GM19351 (cell line): Measurements from ENCODE around the gene MCOLN2.
A peak's percentile ranks its signal among the peaks of the same experiment; 100 is the strongest.
"Not testable (repeated sequence)": the region's sequence is repeated elsewhere in the genome, so short reads cannot be mapped to it uniquely, and the experiment has no call there.

Experiments used
- ATAC-seq: cut with Tn5 transposase; IDR thresholded peaks from one replicate; pipeline ENCODE4 v1.9.1; 2021; ENCODE audit warnings: mild to moderate bottlenecking, moderate library complexity; ENCODE audit not compliant: unreplicated experiment

The MCOLN2 gene

DNA sequence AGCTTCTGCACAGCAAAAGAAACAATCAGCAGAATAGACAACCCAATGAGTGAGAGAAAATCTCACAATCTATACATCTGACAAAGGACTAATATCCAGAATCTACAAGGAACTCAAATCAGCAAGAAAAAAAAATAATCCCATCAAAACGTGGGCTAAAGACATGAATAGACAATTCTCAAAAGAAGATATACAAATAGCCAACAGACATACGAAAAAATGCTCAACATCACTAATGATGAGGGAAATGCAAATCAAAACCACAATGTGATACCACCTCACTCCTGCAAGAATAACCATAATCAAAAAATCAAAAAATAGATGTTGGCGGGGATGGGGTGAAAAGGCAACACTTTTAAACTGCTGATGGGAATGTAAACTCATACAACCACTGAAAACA lies 10.4 kb downstream of the MCOLN2 start:
- not testable (repeated sequence) for ATAC-seq

DNA sequence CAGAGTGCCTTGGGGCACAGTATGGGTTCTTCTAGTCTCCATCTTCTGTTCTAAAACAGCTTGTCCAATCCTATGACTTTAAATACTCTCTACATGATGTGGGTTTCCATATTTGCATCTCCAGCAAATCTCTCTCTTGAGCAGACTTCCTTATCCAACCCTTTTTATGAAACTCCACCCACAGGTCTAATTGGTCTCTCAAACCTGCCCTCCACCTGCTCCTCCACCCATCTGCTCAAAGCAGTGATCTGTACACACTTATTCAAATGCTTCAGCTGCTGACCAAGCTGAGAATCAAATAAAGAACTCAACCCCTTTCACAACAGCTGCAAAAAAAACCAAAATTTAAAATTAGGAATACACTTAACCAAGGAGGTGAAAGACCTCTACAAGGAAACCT lies 11.5 kb downstream of the MCOLN2 start:
- ATAC-seq = peak; percentile 43

DNA sequence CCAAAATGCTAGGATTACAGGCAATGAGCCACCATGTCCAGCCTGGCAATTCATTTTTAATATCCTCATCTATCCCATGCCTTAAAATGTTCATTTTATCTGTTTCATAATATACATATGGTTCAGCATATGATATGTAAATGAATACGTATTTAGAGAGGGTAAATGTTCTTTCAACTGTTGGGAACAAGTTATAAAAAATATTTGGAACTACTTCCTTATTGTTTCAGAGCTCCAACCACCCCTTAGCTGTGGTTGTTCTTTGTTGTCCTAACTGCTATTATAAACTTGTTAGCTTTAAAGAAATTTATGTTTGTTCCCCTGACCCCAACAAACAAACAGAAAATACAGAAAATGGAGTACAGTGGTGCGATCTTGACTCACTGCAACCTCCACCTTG lies 14.5 kb downstream of the MCOLN2 start:
- no peak for ATAC-seq

DNA sequence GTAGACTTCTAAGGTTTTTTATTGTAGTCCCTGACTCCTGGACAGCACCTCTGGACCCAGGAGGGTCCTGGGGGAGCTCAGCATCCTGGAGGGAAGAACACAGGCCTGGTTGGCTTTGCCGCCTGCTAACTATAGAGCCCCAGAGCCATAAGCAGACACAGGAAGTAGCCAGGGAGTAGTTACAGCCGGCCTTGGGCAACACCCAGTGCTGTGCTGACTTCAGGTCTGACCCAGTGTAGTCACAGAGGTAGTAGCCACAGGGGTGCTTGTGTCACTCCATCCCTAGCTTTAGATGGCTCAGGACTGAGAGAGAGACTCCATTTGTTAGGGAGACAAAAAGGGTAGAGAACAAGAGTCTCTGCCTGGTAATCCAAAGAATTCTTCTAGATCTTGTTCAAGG lies 21.9 kb downstream of the MCOLN2 start:
- ATAC-seq = peak; percentile 41

DNA sequence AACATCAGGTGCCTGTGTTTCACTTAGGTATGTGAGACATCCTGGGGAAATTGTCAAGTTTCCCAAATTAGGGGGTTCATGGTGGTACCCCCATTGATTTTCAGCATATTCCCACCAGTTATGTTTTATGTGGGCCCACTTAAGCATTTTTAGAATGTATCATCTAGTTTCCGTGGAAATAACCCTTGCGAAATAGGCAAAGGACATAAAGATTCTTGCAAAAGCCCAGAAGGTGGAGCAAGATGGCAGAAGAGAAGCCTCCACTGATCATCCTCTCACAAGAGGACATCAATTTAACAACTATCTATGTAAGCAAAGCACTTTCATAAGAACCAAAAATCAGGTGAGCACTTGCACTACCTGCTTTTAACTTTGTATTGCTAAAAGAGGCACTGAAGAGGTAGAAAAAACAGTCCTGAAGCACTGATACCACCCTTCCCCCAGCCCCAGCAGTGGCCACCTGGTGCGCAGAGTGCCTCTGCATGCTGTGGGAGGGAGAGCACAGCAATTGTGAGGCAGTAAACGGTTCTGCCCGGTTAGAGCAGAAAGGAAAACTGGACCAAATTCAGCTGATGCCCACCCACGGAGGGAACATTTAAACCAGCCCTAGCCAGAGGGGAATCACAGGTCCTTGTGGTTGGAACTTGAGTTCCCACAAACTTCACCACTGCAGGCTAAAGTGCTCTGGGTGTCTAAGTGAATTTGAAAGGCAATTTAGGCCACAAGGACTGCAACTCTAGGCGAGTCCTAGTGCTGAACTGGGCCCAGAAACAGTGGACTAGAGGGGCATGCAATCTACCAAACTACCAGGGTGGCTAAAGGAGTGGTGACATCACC lies 23.2 kb downstream of the MCOLN2 start:
- peak; percentile 50 for ATAC-seq

DNA sequence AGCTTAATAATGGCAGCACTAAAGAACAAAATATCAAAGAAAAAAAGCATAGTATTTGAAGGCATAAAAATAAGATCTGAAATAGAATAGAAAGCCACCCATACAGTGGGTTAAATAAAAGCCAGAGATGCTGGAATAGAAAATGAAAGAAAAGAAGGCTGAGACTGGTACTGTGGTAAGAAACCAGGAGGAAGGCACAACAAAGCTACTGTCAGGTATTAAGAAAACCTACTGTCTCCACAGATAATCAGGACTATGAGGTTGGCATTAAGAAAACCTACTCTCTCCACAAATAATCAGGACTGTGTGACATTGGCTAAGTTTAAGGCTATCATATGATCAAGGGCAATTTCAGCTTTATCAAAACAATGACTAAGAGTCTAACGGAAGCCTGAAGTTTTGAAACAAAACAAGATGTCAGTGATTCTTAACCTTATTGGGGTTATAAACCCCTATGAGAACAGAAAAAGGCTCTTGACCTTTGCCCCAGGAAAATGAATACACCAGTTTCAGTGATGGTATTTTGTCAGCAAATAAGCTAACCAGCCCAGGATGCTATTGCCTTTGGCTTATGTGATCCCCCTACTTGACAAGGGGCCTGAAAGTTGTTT lies 24.4 kb downstream of the MCOLN2 start:
- ATAC-seq = no peak

DNA sequence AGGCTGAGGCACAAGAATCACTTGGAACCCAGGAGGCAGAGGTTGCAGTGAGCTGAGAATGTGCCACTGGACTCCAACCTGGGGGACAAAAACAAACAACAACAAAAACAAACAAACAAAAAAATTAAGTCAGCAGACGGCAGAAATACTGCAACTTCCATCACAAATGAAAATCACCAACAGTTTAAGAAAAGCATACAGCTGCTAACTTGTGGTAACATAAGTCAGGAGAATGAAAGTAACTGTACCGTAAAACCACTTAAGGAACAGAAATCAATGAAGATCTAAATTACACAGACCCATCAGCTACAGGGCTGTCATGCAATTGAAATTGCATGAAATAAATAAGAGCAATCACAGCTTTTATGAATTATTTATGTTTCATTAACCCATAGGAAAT lies 25.0 kb downstream of the MCOLN2 start:
- no peak for ATAC-seq

DNA sequence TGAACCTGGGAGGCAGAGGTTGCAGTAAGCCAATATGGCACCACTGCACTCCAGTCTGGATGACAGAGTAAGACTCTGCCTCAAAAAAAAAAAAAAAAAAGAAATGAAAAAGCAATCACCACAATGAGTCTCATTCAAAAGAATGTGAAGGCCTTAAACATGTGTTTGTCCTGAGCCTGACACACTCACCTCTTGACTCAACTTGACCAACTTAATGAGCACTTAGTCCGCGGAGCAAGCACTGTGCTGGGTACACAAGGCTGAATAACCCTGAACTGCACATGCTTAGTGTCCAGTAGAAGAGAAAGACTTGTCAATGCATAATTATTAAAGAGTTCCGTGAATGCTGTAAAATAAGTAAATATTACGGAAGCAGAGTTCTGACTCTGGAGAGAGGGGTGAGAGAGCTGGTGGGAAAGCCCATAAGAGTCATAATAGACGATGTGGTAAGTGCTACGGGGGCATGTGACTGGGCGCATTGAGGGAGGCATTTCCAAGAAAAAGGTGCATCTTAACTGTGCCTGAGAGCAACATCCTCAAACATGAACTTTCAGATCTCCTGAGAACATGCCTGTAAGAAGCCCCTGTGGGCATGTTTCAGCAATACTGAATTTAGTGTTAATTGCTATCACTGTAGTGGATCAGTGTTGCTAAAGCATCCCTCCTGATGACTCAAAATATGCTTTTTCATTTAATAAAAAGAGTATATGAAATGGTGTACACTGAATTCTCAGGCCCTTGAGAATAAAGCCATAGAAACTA lies 27.2 kb downstream of the MCOLN2 start:
- ATAC-seq = peak; percentile 36

DNA sequence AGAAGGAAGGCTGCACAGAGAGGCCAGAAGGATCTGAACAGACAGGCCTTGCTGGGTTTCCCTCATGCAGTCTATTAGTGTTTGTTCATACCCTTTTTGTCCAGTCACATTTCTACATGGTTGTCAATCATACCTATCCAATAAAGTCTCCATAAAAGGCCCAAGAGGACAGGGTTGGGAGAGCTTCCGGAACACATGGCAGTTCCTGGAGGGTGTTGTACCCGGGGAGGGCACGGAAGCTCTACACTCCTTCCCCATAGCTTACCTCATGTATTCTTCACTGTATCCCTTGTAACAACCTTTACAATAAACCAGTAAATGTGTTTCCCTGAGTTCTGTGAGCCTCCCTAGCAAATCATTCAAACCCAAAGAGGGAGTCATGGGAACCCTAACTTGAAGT lies 28.0 kb downstream of the MCOLN2 start:
- no peak for ATAC-seq

DNA sequence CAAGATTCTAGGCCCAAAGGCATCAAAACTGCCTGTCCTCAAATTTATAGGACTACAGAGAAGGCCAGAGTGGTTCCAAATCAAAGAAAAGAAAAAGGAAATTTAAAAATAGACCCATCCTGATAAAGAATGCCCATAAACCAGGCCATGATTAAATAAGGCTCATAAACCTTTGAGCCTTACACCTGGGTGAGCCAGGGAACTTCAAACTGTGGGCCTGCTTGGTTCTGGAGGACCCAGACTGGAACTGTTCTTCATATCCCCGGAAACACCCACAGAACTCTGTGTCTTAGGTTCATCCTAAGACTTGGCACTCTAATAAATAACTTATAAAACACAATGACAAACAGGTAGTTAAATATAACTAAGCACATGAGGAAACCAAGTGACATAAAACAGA lies 28.8 kb downstream of the MCOLN2 start:
- ATAC-seq = no peak

DNA sequence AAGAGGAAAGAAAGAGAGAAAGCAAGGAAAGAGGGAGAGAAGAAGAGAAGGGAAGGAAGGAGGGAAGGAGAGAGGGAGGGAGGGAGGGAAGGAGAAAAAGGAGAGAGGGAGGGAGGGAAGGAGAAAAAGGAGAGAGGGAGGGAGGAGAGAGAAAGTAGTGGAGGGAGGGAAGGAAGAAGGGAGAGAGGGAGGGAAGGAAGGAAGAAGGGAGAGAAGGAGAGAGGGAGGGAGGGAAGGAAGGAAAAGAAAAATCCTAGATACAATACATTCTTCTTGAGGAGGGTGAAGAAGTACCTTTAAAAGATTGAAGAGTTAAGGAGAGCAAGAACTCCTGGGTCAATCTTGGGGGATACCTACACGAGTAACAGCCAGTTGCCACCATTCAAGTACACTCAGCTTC lies 29.2 kb downstream of the MCOLN2 start:
- no peak for ATAC-seq

DNA sequence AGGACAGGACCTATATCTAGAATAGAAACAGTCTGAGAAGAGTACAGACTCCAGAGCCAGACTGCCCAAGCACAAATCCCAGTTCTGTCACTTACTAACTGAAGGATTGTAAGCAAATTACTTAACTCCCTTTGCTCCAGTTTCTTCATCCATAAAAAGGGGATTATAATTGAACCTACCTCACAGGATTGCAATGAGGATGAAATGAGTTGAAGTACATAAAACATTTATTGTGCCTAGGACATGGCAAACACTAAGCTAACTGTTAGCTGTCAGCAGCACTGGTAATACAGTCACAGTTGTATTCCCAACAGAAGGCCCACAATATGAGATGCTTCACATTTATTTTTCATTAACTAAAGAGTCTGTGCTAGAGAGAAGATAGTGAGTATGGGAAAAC lies 33.9 kb downstream of the MCOLN2 start:
- no peak for ATAC-seq

DNA sequence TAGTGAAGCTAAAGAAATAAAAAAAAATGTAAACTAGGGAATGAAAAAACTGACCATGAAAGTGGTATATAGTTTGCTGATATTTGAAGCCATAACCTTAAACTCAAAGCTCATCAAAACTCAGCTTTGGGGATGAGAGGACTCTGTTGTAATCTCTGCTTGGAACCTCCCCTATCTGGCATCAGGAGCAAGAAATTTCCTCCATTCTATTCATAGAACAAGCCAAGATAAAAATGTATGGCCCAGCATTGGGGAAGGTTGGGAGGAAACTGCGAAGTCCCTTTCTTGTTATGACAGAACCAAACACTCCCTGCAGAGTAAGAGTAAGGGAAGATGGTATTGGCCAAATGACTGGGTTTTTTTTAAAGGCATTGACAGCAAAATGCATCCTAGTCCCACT lies 35.6 kb downstream of the MCOLN2 start:
- ATAC-seq = no peak

DNA sequence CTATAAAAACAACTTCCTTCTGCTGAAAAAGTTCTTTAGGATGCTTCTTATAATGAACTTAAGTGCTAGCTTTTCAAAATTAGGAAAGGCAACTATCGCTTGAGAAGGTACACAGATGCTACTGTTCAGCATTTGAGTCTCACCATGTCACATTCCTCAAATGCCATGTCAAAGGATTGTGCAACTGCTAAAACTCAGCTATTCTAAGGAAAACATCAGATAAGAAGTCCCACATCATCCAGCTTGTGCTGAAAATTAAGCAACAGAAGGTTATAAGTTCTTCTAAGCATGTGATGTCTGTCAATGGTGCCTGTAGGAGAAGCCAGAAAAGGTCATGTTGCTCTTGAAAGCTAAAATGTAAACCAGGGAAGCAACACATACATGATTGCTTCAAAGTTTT lies 36.5 kb downstream of the MCOLN2 start:
- no peak for ATAC-seq

DNA sequence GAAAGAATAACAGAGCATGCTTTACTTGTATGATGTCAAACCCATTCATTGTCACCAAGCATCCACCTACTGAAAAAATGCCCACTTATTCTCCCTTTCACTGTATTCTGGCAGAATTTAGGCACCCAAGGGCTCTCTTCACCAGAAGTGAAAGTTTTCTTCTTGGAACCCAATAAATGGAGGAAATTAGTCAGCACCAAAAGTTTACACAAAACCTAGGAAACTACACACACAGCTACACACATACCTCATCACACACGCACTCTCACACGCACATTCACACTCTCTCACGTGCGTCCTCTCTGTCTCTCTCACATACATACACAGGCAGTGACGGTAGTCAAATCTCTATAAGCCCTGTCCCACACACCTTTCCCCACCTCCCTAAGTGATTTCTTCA lies 37.6 kb downstream of the MCOLN2 start:
- ATAC-seq = peak; percentile 94

DNA sequence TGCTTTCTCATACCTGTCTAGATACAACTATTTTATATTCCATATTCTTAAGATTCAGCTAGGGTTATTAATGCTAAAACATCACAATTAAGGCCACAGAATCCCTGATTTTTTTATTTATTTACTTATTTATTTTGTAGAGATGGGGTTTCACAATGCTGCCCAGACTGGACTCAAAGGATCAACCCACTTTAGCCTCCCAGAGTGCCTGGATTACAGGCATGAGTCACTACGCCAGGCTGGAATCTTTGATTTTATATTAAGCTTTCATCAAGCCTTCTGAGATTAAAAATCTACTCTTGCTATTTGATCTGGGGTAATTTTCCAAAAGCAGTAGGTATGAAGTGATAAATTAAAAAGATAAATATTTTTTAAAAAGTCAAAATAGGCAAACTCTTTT lies 38.9 kb downstream of the MCOLN2 start:
- ATAC-seq = no peak

DNA sequence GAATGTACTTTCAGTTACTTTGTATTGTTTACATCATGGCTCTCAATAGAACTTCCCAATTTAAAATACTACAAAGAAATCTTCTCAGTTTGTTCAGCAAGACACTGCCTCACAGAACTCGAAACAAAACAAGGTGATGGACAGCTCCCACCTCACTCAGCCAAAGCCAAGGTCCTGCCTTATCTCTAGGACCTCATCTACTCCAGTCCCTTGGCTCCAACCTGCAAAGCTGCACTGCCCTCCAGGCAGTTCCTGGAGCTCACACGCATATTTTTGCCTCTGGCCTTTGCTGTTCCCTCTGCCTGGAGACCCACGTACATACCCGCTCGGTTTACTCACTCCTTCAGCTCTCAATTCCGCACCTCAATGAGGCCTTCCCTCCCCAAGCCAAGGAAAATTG lies 40.3 kb downstream of the MCOLN2 start:
- no peak for ATAC-seq

DNA sequence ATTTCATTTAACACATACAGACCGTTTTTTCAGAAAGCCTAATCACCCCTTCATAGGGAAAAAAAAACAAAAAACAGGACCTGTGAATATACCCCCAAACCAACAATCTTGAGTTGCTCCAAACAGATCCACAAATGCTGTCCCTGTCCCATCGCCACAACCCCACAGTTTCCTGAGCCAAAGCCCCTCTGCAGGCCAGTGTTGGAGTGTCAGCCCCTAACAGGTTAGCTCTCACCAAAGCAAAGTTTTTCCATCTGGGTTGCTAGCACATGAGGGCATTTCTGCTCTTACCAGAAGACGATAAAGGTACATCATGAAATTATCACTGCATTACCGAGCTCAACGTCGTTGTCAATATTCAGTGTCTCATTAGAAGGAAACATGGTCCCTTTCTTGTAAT lies 40.8 kb downstream of the MCOLN2 start:
- ATAC-seq = no peak

DNA sequence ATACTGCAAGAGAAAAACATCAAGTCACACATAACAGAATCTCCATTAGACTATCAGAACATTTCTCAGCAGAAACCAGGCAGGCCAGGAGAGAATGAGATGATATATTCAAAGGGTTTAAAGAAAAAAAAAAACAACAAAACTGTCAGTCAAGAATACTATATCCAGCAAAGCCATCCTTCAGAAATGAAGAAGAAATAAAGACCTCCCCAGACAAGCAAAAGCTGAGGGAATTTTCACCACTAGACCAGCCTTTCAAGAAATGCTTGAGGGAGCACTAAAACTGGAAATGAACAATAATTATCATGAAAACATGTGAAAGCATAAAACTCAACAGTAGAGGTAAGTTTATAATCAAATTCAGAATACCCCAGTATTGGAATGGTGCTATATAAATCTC lies 47.2 kb downstream of the MCOLN2 start:
- ATAC-seq = no peak

DNA sequence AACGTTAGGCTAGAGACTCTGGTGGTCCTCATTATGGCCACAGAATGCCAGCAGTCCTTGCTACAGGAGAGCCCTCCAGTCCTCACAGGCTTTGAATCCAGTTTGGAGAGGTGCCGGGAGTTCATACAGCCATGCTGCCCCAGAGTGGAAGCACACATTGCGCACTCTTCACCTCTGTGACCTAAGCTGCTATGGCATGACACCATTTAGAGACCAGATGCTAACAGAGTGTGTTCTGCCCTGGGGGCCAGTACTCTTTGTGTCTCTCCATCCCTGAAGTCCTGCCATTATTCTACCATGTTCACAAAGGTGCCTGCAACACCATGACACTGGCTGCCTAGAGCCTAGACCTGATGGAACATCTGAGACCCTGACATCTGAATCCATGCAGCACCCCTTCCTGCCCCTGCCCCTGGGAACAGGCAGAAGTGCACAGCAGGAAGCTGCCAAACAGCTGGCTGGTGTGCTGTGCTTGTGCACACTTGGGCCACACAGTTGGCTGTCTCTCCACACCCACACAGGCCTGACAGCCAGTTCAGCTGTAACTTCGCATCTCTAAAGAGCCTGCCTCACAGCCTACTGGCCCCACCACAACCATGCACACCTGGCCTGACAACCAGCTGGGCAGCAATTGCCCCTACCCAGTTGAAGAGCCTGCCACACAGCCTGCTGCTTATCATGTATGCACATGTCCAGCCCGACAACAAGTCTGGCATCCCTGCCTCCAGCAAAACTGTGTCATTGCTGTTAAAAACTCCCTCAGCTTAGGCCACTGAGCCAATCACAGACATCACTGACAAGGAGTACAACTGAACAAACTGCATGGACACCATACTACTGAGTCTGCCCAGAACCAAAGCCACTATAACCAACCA lies 49.1 kb downstream of the MCOLN2 start:
- peak; percentile 28 for ATAC-seq

DNA sequence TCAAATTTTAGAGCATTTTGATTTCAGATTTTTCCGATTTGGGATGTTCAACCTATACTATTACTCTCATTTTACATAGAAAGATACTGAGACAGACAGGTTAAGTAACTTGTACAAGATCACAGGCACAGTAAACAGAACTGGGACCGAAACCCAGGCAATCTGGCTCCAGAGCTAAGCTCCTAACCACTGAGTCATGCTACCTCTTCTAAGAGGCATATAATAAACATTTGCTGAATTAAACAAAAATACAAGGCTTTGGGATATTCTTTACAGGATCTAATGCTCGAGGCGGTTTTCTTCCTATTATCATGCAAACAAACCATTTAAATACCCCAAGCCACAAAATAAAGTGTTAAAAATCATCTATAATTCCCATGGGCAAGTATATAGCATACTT lies 50.3 kb downstream of the MCOLN2 start:
- no peak for ATAC-seq
